DOHH2 (cell line): ENCODE data around the gene CHRNB1.

ENCODE experiments used
- EZH2phosphoT487 ChIP-seq: fragments of 200-600 bp; sonication (generic); IDR thresholded peaks from 2 replicates; pipeline ENCODE4 v1.6.1; 2017; ENCODE audit warnings: borderline replicate concordance, mild to moderate bottlenecking, antibody characterized with exemption, low read length, moderate library complexity, mixed read lengths
- TF ChIP-seq, protein P1 (sequence below): fragments of 200-600 bp; sonication (generic); IDR thresholded peaks from one replicate; pipeline ENCODE4 v1.5.1; 2014; ENCODE audit warnings: antibody characterized with exemption, mild to moderate bottlenecking, low read depth, low read length; ENCODE audit not compliant: poor library complexity, severe bottlenecking

DNA sequence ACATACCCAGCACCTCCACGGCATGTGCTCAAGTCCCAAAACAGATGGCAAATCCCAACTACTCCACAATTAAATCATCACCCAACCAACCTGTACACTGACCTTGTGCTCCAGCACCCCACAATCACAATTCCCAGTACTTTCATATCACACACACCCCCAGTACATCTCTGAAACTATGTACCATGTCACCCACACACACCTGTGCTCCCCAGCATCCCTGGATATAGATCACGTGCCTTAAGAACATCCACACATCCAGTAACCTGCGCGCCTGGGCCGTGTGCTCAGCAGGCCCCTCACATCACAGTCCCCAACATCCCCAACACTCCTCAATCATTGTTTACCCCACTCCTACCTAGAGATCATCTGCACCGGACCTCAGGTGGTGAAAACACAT lies 35.1 kb upstream of the CHRNB1 start:
- TF ChIP-seq, protein P1, sequence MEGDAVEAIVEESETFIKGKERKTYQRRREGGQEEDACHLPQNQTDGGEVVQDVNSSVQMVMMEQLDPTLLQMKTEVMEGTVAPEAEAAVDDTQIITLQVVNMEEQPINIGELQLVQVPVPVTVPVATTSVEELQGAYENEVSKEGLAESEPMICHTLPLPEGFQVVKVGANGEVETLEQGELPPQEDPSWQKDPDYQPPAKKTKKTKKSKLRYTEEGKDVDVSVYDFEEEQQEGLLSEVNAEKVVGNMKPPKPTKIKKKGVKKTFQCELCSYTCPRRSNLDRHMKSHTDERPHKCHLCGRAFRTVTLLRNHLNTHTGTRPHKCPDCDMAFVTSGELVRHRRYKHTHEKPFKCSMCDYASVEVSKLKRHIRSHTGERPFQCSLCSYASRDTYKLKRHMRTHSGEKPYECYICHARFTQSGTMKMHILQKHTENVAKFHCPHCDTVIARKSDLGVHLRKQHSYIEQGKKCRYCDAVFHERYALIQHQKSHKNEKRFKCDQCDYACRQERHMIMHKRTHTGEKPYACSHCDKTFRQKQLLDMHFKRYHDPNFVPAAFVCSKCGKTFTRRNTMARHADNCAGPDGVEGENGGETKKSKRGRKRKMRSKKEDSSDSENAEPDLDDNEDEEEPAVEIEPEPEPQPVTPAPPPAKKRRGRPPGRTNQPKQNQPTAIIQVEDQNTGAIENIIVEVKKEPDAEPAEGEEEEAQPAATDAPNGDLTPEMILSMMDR: no peak
- TF ChIP-seq EZH2phosphoT487: no peak
